HEK293 (cell line): Measurements from ENCODE around the gene YOD1.

Experiments used
- CTCF ChIA-PET: fragments of 350-600 bp; formaldehyde crosslinking; extraction: SDS; loops from one replicate; lab custom pipeline; 2021; ENCODE audit warnings: antibody characterized with exemption; lab: Yijun Ruan, JAX
- POLR2A ChIA-PET: fragments of 300-600 bp; formaldehyde crosslinking; extraction: SDS; loops from one replicate; lab custom pipeline; 2020; ENCODE audit warnings: antibody characterized with exemption, inconsistent platforms; lab: Yijun Ruan, JAX
- H3K27ac ChIP-seq: fragments of 200-500 bp; sonication (Bioruptor generic); 2 replicates; pipeline ENCODE4 v1.5.1; 2014; ENCODE audit warnings: low read depth, low read length, control low read depth, inconsistent platforms; ENCODE audit errors: extremely low read depth
- H3K36me3 ChIP-seq, 2 experiments: fragments of 200-500 bp in 1 of 2; sonication (Bioruptor generic) in 1 of 2; 1 replicate in 1 of 2; 2 replicates in 1 of 2; pipeline ENCODE4 v1.5.1; 2014 to 2017; ENCODE audit warnings: inconsistent platforms in 2 of 2, low read length in 2 of 2; ENCODE audit not compliant: control insufficient read depth in 2 of 2, insufficient read depth in 1 of 2
- H3K4me1 ChIP-seq: fragments of 200-500 bp; sonication (Bioruptor generic); 2 replicates; pipeline ENCODE4 v1.5.1; 2014; ENCODE audit warnings: mild to moderate bottlenecking, low read length, inconsistent platforms; ENCODE audit not compliant: control insufficient read depth, insufficient read depth
- H3K4me3 ChIP-seq: 2 replicates; pipeline ENCODE4 v1.5.1; 2011; ENCODE audit warnings: low read depth, mild to moderate bottlenecking, control low read depth, low read length, moderate library complexity
- H3K9me3 ChIP-seq: fragments of 200-500 bp; sonication (Bioruptor generic); 2 replicates; pipeline ENCODE4 v1.5.1; 2014; ENCODE audit warnings: low read depth, low read length, inconsistent platforms; ENCODE audit not compliant: control insufficient read depth, insufficient read depth
- TCF7L2 ChIP-seq: IDR thresholded peaks from 2 replicates; pipeline ENCODE4 v1.6.1; 2011; ENCODE audit warnings: low read depth, mild to moderate bottlenecking, inconsistent platforms, low read length, moderate library complexity, borderline replicate concordance
- ZFP69B ChIP-seq: fragments of 450-650 bp; formaldehyde crosslinking; IDR thresholded peaks from 2 replicates; pipeline ENCODE4 v1.5.1; 2016; ENCODE audit warnings: missing biosample characterization, missing genetic modification characterization
- ZNF10 ChIP-seq: fragments of 450-650 bp; formaldehyde crosslinking; IDR thresholded peaks from 2 replicates; pipeline ENCODE4 v1.5.1; 2017; ENCODE audit warnings: missing biosample characterization, missing genetic modification characterization
- ZNF155 ChIP-seq: fragments of 450-650 bp; formaldehyde crosslinking; IDR thresholded peaks from 2 replicates; pipeline ENCODE4 v1.5.1; 2016; ENCODE audit warnings: missing biosample characterization, missing genetic modification characterization
- ZNF391 ChIP-seq: fragments of 450-650 bp; formaldehyde crosslinking; IDR thresholded peaks from 2 replicates; pipeline ENCODE4 v1.5.1; 2016; ENCODE audit warnings: low read depth, missing biosample characterization, missing genetic modification characterization, borderline replicate concordance
- ZNF488 ChIP-seq: fragments of 450-650 bp; formaldehyde crosslinking; IDR thresholded peaks from 2 replicates; pipeline ENCODE4 v1.5.1; 2016; ENCODE audit warnings: missing biosample characterization, missing genetic modification characterization
- ZNF558 ChIP-seq: fragments of 450-650 bp; formaldehyde crosslinking; IDR thresholded peaks from 2 replicates; pipeline ENCODE4 v1.5.1; 2016; ENCODE audit warnings: missing biosample characterization, missing genetic modification characterization
- ZNF596 ChIP-seq: fragments of 450-650 bp; IDR thresholded peaks from 2 replicates; pipeline ENCODE4 v1.5.0; 2018; ENCODE audit warnings: missing biosample characterization, mild to moderate bottlenecking, missing genetic modification characterization, moderate library complexity
- ZNF654 ChIP-seq: fragments of 450-650 bp; formaldehyde crosslinking; IDR thresholded peaks from 2 replicates; pipeline ENCODE4 v1.5.1; 2016; ENCODE audit warnings: low read depth, missing biosample characterization, missing genetic modification characterization
- ZNF660 ChIP-seq: fragments of 450-650 bp; IDR thresholded peaks from 2 replicates; pipeline ENCODE4 v1.5.1; 2018; ENCODE audit warnings: missing biosample characterization, mild to moderate bottlenecking, missing genetic modification characterization
- TF ChIP-seq, protein P1 (sequence below): fragments of 450-650 bp; formaldehyde crosslinking; IDR thresholded peaks from 2 replicates; pipeline ENCODE4 v1.5.1; 2016; ENCODE audit warnings: missing biosample characterization, missing genetic modification characterization
- TF ChIP-seq, protein P2 (sequence below): sonication (generic); formaldehyde crosslinking; IDR thresholded peaks from 2 replicates; pipeline ENCODE4 v1.8.1; 2022; ENCODE audit warnings: mild to moderate bottlenecking, moderate library complexity, missing genetic modification reagents
- TF ChIP-seq, protein P3 (sequence below): fragments of 450-650 bp; formaldehyde crosslinking; IDR thresholded peaks from 2 replicates; pipeline ENCODE4 v1.5.1; 2016; ENCODE audit warnings: missing biosample characterization, missing genetic modification characterization
- TF ChIP-seq, protein P4 (sequence below): fragments of 450-650 bp; formaldehyde crosslinking; IDR thresholded peaks from 2 replicates; pipeline ENCODE4 v1.5.1; 2016; ENCODE audit warnings: missing biosample characterization, missing genetic modification characterization

The YOD1 gene

DNA sequence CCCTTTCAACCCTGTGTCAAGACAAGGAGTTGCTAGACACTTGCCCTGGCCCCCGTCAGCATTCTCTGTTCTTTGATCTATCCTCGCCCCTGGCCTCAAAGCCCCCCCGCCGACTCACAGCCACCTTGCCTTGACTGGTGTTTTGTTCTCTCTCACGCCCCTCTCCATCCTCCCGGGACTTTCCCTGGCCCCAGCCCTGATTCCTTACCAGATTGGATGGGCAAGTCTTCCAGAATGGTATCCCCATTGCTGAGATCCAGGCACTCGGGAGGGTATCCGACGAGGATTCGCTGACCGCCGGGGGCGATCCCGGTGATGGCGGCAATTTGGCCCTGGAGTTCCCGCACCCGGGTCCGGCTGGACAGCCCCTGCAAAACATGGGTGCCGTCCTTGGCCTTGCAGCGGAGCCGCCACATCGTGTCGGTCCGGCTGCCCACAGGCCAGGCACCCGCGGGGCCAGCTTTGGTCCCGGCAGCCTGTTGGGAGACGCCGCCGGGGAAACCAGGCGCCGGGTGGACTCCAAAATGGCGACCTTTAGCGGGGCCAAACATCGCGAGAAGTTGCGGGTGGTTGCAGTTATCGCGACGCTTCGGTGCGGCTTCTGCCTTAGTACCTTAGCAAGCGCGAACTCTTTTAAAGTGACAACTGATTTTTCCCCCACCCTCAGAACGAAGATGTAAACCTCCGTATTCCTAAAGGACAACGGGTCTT is 373 bp downstream of the YOD1 start (continued):
- no peak for TF ChIP-seq ZNF488
- TF ChIP-seq, protein P1, sequence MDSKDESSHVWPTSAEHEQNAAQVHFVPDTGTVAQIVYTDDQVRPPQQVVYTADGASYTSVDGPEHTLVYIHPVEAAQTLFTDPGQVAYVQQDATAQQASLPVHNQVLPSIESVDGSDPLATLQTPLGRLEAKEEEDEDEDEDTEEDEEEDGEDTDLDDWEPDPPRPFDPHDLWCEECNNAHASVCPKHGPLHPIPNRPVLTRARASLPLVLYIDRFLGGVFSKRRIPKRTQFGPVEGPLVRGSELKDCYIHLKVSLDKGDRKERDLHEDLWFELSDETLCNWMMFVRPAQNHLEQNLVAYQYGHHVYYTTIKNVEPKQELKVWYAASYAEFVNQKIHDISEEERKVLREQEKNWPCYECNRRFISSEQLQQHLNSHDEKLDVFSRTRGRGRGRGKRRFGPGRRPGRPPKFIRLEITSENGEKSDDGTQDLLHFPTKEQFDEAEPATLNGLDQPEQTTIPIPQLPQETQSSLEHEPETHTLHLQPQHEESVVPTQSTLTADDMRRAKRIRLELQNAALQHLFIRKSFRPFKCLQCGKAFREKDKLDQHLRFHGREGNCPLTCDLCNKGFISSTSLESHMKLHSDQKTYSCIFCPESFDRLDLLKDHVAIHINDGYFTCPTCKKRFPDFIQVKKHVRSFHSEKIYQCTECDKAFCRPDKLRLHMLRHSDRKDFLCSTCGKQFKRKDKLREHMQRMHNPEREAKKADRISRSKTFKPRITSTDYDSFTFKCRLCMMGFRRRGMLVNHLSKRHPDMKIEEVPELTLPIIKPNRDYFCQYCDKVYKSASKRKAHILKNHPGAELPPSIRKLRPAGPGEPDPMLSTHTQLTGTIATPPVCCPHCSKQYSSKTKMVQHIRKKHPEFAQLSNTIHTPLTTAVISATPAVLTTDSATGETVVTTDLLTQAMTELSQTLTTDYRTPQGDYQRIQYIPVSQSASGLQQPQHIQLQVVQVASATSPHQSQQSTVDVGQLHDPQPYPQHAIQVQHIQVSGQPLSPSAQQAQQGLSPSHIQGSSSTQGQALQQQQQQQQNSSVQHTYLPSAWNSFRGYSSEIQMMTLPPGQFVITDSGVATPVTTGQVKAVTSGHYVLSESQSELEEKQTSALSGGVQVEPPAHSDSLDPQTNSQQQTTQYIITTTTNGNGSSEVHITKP (tag by site-specific recombination) = peak; percentile 75
- no peak for TF ChIP-seq ZNF391 (tag by site-specific recombination)

DNA sequence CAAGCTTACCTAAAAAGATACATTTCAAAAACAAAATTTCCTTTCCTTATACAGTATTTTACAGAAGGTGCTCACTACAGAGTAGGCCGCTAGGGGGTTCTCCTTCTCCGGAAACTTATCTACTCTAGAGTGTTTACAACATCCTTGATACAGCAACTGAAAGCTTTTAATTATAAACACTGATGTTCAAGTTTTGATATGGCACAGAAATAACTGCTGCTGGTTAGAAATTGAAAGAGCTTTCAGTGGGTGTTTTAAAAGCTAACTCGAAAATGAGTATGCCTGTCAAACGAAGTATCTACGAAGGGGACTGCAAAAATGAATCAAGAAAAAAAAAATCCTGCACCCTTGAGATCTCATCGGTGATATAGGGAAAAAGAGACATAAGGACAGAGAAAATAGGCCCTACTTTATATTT is 1.0 kb downstream of the YOD1 start:
- TF ChIP-seq ZFP69B (tag by site-specific recombination) (no peak), ZNF660 (tag by site-specific recombination) (peak; percentile 82; the same call in 1 of the 2 replicates), ZNF10 (tag by site-specific recombination) (0 out of 2 replicates have a peak, but pooled peaks have one; percentile 8), ZNF596 (no peak), ZNF558 (tag by site-specific recombination) (0 out of 2 replicates have a peak, but pooled peaks have one; percentile 17), TCF7L2 (no peak), ZNF654 (tag by site-specific recombination) (peak; percentile 40), ZNF155 (tag by site-specific recombination) (no peak)
- TF ChIP-seq, protein P2, sequence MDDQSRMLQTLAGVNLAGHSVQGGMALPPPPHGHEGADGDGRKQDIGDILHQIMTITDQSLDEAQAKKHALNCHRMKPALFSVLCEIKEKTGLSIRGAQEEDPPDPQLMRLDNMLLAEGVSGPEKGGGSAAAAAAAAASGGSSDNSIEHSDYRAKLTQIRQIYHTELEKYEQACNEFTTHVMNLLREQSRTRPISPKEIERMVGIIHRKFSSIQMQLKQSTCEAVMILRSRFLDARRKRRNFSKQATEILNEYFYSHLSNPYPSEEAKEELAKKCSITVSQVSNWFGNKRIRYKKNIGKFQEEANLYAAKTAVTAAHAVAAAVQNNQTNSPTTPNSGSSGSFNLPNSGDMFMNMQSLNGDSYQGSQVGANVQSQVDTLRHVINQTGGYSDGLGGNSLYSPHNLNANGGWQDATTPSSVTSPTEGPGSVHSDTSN (CRISPR knock-in tag) = no peak
- TF ChIP-seq, protein P3, sequence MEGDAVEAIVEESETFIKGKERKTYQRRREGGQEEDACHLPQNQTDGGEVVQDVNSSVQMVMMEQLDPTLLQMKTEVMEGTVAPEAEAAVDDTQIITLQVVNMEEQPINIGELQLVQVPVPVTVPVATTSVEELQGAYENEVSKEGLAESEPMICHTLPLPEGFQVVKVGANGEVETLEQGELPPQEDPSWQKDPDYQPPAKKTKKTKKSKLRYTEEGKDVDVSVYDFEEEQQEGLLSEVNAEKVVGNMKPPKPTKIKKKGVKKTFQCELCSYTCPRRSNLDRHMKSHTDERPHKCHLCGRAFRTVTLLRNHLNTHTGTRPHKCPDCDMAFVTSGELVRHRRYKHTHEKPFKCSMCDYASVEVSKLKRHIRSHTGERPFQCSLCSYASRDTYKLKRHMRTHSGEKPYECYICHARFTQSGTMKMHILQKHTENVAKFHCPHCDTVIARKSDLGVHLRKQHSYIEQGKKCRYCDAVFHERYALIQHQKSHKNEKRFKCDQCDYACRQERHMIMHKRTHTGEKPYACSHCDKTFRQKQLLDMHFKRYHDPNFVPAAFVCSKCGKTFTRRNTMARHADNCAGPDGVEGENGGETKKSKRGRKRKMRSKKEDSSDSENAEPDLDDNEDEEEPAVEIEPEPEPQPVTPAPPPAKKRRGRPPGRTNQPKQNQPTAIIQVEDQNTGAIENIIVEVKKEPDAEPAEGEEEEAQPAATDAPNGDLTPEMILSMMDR (tag by site-specific recombination) = 0 out of 2 replicates have a peak, but pooled peaks have one; percentile 15
- TF ChIP-seq, protein P4, sequence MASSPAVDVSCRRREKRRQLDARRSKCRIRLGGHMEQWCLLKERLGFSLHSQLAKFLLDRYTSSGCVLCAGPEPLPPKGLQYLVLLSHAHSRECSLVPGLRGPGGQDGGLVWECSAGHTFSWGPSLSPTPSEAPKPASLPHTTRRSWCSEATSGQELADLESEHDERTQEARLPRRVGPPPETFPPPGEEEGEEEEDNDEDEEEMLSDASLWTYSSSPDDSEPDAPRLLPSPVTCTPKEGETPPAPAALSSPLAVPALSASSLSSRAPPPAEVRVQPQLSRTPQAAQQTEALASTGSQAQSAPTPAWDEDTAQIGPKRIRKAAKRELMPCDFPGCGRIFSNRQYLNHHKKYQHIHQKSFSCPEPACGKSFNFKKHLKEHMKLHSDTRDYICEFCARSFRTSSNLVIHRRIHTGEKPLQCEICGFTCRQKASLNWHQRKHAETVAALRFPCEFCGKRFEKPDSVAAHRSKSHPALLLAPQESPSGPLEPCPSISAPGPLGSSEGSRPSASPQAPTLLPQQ (tag by site-specific recombination) = no peak
- peak overlapping the region; percentile 73 for H3K27ac ChIP-seq
- CTCF ChIA-PET = interaction anchor here (0.6 to 3.6 kb wide), 19 partner anchors 9 to 451 kb away, joined by 3 to 25 read pairs (median 3); partner anchors contain the start of gene C1orf116
- POLR2A ChIA-PET = no interaction called here
- H3K4me1 ChIP-seq = no peaks in the 10 kb centered on the region; the same call in 1 of the 2 replicates
- H3K36me3 ChIP-seq = peaks cover 0 to 36% of the 10 kb centered on the region in 2 experiments; a peak in 1 of 3 replicates
- H3K9me3 ChIP-seq = no peaks in the 10 kb centered on the region
- peak overlapping the region; percentile 94 for H3K4me3 ChIP-seq
